HG03095 (cell line): ENCODE results near the gene CYP4A22.
"Not testable (repeated sequence)": the region's sequence is repeated elsewhere in the genome, so short reads cannot be mapped to it uniquely, and the experiment has no call there.

Experiments used
- ATAC-seq: cut with Tn5 transposase; IDR thresholded peaks from one replicate; pipeline ENCODE4 v1.9.1; 2021; ENCODE audit warnings: moderate library complexity; ENCODE audit not compliant: unreplicated experiment

The CYP4A22 gene

GRCh38 chr1:47184090-47184821 lies 47.0 kb downstream of the CYP4A22 start:
- no peak for ATAC-seq

DNA sequence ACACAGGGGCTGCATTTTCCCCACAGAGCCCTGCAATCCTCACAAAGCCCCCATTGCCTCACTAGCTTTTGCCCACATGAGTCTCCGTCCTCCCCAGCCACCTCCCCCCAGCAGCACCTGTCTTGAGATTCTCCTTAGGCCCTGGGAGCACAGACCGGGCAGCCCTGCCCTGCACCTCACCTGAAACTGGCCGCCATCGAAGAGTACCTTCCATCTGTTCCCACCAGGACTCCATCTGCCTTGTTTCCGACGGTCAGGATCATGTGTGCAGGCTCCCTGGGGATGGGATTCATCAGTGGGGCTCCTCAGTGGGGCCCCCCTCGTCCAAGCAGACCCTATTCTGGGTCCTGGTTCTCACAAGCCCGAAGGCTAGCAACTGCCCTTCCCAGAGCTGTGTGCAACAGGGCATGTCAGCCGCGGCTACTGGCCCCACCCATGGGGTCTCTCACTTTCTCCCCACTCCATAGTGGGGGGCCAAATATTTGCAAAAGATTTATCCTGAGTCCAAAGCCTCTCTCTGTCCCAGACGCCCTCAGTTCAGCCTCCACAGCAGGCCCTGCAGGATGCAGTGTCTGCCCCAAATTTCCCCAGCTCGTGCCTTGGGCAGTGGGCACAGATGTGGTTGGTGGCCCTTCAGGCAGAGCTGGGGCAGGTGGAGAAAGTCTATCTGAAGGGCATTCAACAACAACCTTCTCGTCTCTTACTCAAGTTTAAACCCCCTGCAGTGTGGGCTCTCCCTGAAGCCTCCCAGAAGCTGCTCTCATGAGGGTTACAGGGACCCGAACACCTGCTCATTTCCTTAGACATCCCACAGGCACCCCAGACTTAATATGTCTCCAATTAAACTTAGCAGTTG lies 47.8 kb downstream of the CYP4A22 start:
- no peak for ATAC-seq

DNA sequence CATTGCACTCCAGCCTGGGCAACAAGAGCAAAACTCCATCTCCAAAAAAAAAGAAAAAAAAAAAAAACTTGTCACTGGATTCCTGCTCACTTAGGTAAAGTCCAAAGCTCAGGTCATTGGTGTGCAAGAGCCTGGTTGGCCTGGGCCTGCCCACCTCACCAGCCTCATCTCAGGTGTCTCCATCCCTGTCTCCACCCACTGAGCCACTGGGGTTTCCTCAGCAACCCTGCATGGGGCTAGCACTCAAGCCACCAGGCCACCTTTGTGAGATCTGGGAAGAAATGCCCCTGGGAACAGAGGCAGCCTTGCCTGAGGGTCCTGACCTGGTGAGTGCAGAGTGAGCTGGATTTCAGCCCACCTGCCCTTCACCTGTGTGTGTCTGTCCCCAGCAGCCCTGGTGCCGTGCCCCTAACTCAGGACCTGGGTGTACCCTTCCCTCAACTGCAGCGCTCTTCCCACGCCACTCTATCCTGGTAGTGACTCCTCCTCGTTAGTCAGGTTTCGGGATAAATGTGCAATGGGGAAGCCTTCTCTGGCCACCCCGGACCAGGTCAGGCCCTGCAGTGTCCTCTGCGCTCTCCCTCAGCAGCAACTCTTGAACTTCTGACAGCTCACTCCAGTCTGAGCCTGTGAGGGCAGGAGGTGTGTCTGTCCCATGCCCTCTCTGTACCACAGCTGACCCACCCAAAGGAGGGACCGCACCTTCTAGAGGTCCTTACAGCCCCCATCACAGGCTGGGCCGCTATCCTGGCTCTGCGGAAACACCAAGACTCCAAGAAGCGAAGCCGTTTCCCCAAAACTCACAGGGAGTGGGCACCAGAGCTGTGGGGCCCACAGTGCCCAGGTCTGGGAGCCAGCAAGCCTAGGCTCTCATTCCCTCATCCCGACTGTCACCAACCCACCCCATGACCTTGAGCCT lies 49.3 kb downstream of the CYP4A22 start:
- no peak for ATAC-seq

GRCh38 chr1:47187231-47187925 lies 50.1 kb downstream of the CYP4A22 start:
- ATAC-seq, result no peak

GRCh38 chr1:47187926-47188250 lies 50.6 kb downstream of the CYP4A22 start:
- ATAC-seq, result no peak

DNA sequence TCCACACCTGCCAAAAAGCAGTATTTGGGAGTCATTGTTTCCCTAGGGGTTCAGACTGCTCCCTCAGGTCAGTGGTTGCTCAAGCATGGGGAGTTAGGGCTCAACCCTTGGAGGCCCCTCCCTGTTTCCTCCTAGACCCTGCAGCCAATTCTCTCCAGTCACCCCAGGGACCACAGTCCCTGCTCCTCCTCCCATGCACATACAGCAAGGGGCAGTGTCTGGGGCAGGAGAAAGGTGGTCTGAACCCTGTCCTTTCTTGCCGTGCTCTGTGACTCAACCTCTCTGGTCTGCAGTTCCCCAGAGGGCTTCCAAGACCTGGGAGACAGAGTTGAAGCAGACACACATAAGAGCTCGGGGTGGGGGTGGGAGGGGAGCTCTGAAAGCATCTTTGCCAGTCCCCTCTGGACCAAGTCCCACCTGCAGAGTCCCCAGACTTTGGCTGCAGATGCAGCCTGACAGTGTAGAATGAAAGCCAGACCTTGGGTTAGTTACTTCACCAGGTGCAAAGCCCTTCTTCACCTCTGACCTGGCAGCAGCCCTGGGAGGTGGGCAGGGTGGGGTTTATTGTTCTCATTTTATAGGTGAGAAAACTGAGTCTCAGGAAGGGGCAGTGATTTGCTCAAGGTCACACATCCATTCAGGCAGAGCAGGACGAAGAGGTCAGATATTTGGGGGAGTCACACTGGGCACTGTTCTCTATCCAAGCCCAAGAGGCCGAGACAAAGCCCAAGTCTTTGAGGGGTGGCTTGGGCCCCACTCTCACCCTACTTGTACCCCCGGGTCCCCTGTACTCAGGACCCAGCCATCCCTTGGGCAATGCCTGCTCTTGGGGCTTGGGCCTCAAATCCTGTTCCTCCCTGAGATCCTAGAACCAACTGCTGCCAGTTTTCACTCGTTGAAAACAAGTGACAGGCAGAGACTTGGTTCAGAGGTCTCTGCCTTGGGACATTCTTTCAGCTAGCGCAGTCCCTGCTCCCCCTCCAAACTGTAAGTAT lies 51.8 kb downstream of the CYP4A22 start:
- ATAC-seq, result no peak

GRCh38 chr1:47189844-47190508 lies 52.7 kb downstream of the CYP4A22 start, which contains the start of gene PDZK1IP1:
Gene PDZK1IP1, minus strand, starts transcription at chr1:47190036. Its CDS starts 104 bp downstream, at chr1:47189932.
- no peak for ATAC-seq

DNA sequence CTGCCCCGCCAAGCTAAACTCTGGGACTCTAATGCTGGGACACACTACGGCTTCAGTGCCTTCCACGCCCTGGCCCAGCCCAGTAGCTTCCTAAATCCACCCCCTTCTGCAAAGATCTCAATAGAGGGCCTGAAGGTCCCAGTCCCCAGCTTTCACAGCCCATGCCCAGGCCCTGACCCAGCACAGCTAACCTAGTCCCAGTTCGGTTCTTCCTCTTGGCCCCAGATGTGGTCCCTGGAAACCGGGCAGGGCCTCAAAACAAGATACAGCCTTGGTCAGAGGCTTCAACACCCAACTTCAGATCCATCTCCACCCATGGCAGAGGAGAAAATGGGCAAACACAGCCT lies 53.2 kb downstream of the CYP4A22 start:
- no peak for ATAC-seq

DNA sequence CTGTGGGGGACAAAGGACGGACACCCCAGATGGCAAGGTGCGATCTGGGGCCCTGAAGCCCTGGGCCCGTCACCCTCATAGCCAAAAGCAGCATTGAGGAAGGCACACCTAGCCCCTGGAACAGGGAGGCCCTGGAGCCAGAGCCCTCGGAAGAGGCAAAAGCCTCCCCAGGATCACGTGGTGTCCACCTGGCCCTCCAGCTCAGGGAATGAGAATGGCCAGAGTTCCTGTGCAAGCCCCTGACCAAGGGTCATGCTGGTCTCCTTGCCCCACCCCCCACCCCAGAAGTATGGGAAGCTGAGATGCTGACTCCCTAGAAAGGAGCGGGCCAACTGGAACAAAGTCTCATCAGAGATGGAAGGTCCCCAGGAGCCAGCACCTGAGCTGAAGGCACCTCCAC lies 53.6 kb downstream of the CYP4A22 start:
- ATAC-seq, result no peak

- no peak for ATAC-seq
These were observed 54.8 kb downstream of the CYP4A22 start for GRCh38 chr1:47191940-47192457.

DNA sequence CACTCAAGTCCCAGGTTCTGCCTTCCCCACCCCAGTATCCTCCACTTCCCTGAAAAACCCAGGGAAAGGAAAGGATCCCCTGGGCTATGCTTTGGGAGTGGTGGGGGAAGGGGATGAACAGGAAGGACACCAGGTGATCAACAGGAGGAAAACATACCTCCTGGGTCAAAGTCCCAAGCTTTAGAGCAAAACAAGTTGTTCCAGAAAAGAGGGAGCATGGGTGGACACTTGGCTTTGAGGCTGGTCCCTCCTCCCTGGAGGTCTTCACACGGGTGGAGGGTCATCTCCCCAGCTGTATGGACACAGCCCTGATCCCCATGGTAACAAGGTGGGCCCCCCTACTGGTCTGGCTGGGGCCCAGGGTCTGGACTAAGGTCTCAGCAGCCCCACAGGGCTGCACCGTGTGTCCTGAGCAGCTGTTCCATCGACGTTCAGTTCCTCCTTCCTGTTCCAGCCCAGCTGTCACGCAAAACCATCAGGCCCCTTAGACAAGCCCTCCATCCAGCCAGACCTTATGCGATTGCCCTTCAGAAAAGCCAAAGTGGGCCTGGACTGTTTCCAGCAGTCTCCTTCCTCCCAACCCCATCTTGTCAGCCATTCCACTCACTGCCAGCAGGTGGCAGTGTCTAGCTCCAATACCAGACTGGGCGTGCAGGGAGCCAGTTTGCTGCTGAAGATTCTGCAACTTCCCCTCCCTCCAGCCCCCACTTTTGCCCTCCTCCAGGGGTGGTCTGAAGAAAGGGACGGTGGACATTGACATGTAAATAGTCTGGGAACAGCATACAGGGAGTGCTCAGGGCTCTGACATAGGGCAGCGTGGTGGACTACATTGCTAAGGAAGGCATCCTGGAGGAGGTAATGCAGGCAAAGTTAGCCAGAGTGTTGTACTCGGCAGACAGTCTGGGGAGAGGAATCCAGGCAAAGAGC lies 55.5 kb downstream of the CYP4A22 start:
- ATAC-seq, result no peak

GRCh38 chr1:47193496-47193895 lies 56.3 kb downstream of the CYP4A22 start:
- ATAC-seq, result not testable (repeated sequence)

DNA sequence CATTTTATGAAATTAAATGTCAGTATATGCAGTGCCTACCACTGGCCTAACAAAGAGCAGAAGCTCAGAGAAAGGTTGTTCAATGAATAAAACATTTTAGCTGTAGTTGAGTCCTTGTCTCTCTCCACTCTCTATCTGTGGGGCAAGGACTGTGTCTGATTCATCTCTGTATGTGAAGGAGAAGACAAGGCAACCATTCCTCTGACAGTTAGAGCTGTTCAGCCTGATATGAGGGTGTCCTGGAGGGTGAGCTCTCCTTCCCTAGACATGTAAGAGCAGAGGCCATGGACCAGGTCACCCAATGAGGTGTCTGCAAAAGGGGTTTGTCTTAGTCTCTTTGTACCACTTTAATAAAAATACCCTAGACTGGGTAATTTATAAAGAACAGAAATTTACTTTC lies 57.1 kb downstream of the CYP4A22 start:
- no peak for ATAC-seq

- not testable (repeated sequence) for ATAC-seq
These were observed 58.7 kb downstream of the CYP4A22 start for GRCh38 chr1:47195981-47196380.

GRCh38 chr1:47196622-47197021 lies 59.4 kb downstream of the CYP4A22 start:
- ATAC-seq, result no peak

GRCh38 chr1:47198214-47198613 lies 61.0 kb downstream of the CYP4A22 start:
- ATAC-seq, result no peak
